SK-N-SH (cell line): ENCODE measurements around the gene AFG3L2. TPM values are rescaled to one million over a fixed set of nuclear protein-coding genes. Genes with fewer than 3 reads are reported as not detected.

Experiments
- CTCF ChIA-PET: fragments of 300-600, 350-600 bp; formaldehyde crosslinking; extraction: SDS; loops from one replicate; lab custom pipeline; 2021; lab: Yijun Ruan, JAX
- POLR2A ChIA-PET: fragments of 350-600 bp; sonication (Branson Sonifier 250); formaldehyde crosslinking; extraction: SDS; loops from one replicate; lab custom pipeline; 2020; ENCODE audit warnings: antibody characterized with exemption, inconsistent platforms; lab: Yijun Ruan, JAX
- DNase-seq: peaks from one replicate; pipeline ENCODE4 v3.0.0; 2012
- H2AFZ ChIP-seq: fragments of 200-600 bp; sonication (generic); 2 replicates; pipeline ENCODE4 v1.8.1; 2016; ENCODE audit warnings: antibody characterized with exemption, mild to moderate bottlenecking, low read depth
- H3F3A ChIP-seq: fragments of 200-600 bp; sonication (generic); replicated peaks from 2 replicates; pipeline ENCODE3; 2016; ENCODE audit warnings: antibody characterized with exemption, mild to moderate bottlenecking; ENCODE audit not compliant: insufficient read depth
- H3K27ac ChIP-seq, 2 experiments: fragments of 200-500 bp in 1 of 2; fragments of 200-600 bp in 1 of 2; sonication (Bioruptor generic) in 1 of 2; sonication (generic), shearing (Covaris generic) in 1 of 2; 2 replicates each; pipeline versions ENCODE4 v1.5.1 to v1.6.1; 2014 to 2016; ENCODE audit warnings: low read depth in 2 of 2, inconsistent platforms in 1 of 2, low read length in 1 of 2, mild to moderate bottlenecking in 1 of 2, mixed read lengths in 1 of 2
- H3K27me3 ChIP-seq: fragments of 200-600 bp; sonication (generic), shearing (Covaris generic); 2 replicates; pipeline ENCODE4 v1.6.1; 2016; ENCODE audit warnings: mixed run types; ENCODE audit not compliant: insufficient read depth
- H3K36me3 ChIP-seq, 2 experiments: fragments of 200-500 bp in 1 of 2; fragments of 200-600 bp in 1 of 2; sonication (Bioruptor generic) in 1 of 2; sonication (generic) in 1 of 2; replicated peaks in 1 of 2; 2 replicates each; pipeline versions ENCODE3 to v1.5.1; 2014 to 2016; ENCODE audit warnings: low read length in 1 of 2, mild to moderate bottlenecking in 1 of 2; ENCODE audit not compliant: insufficient read depth in 2 of 2, control insufficient read depth in 1 of 2
- H3K4me1 ChIP-seq, 2 experiments: fragments of 200-500 bp in 1 of 2; fragments of 200-600 bp in 1 of 2; sonication (Bioruptor generic) in 1 of 2; sonication (generic), shearing (Covaris generic) in 1 of 2; 2 replicates each; pipeline versions ENCODE4 v1.5.1 to v1.6.1; 2014 to 2016; ENCODE audit warnings: low read depth in 1 of 2, low read length in 1 of 2, mixed run types in 1 of 2; ENCODE audit not compliant: insufficient read depth in 2 of 2, control insufficient read depth in 1 of 2
- H3K4me2 ChIP-seq: fragments of 200-600 bp; sonication (generic), shearing (Covaris generic); 2 replicates; pipeline ENCODE4 v1.6.1; 2017; ENCODE audit warnings: mixed run types
- H3K4me3 ChIP-seq, 2 experiments: fragments of 200-500 bp in 1 of 2; fragments of 200-600 bp in 1 of 2; sonication (Bioruptor generic) in 1 of 2; sonication (generic), shearing (Covaris generic) in 1 of 2; 2 replicates each; pipeline versions ENCODE4 v1.5.1 to v1.8.1; 2014 to 2016; ENCODE audit warnings: low read depth in 2 of 2, inconsistent platforms in 1 of 2, low read length in 1 of 2, mild to moderate bottlenecking in 1 of 2, mixed read lengths in 1 of 2, moderate library complexity in 1 of 2
- H3K79me2 ChIP-seq: fragments of 200-600 bp; sonication (generic); 2 replicates; pipeline ENCODE4 v1.8.1; 2017; ENCODE audit warnings: mild to moderate bottlenecking; ENCODE audit not compliant: insufficient read depth
- H3K9ac ChIP-seq: fragments of 200-600 bp; sonication (generic); 2 replicates; pipeline ENCODE4 v1.6.1; 2017; ENCODE audit warnings: mixed run types
- H3K9me2 ChIP-seq: fragments of 200-600 bp; sonication (generic); 2 replicates; pipeline ENCODE4 v1.6.1; 2017; ENCODE audit warnings: mixed run types
- H3K9me3 ChIP-seq: fragments of 200-600 bp; sonication (generic); 2 replicates; pipeline ENCODE4 v1.6.1; 2017; ENCODE audit warnings: mixed run types, mild to moderate bottlenecking, moderate library complexity
- H4K20me1 ChIP-seq: fragments of 200-600 bp; sonication (generic); 2 replicates; pipeline ENCODE4 v1.6.1; 2017; ENCODE audit warnings: mild to moderate bottlenecking, mixed run types; ENCODE audit not compliant: insufficient read depth
- EZH2phosphoT487 ChIP-seq: fragments of 200-600 bp; sonication (generic); IDR thresholded peaks from 2 replicates; pipeline ENCODE4 v1.6.1; 2017; ENCODE audit warnings: low read depth, mixed run types, mild to moderate bottlenecking, antibody characterized with exemption, moderate library complexity, borderline replicate concordance
- FOSL2 ChIP-seq: IDR thresholded peaks from 2 replicates; pipeline ENCODE4 v1.4.0; 2012; ENCODE audit warnings: low read depth, mild to moderate bottlenecking, moderate library complexity, borderline replicate concordance
- FOXJ3 ChIP-seq: sonication (generic); formaldehyde crosslinking; IDR thresholded peaks from 2 replicates; pipeline ENCODE4 v1.5.1; 2020; ENCODE audit warnings: mild to moderate bottlenecking, missing genetic modification reagents
- FOXM1 ChIP-seq: IDR thresholded peaks from 2 replicates; pipeline ENCODE4 v1.4.0; 2012; ENCODE audit warnings: low read depth, mild to moderate bottlenecking
- GABPA ChIP-seq: IDR thresholded peaks from 2 replicates; pipeline ENCODE4 v1.4.0; 2012; ENCODE audit warnings: low read depth, mild to moderate bottlenecking
- IRF3 ChIP-seq: fragments of 150-350 bp; IDR thresholded peaks from 2 replicates; pipeline ENCODE4 v1.6.1; 2016; ENCODE audit warnings: mild to moderate bottlenecking, low read depth, low read length
- JUND ChIP-seq: IDR thresholded peaks from 2 replicates; pipeline ENCODE4 v1.4.0; 2012
- MAX ChIP-seq: IDR thresholded peaks from 2 replicates; pipeline ENCODE4 v1.4.0; 2012; ENCODE audit warnings: low read depth
- MEF2A ChIP-seq: IDR thresholded peaks from 2 replicates; pipeline ENCODE4 v1.4.0; 2012; ENCODE audit warnings: low read depth, borderline replicate concordance
- NRF1 ChIP-seq: IDR thresholded peaks from 2 replicates; pipeline ENCODE4 v1.6.1; 2012; ENCODE audit warnings: low read depth, mild to moderate bottlenecking, low read length
- RAD21 ChIP-seq: IDR thresholded peaks from 2 replicates; pipeline ENCODE4 v1.6.1; 2012; ENCODE audit warnings: mild to moderate bottlenecking, low read length
- RCOR1 ChIP-seq: fragments of 150-350 bp; IDR thresholded peaks from 2 replicates; pipeline ENCODE4 v1.6.1; 2017; ENCODE audit warnings: antibody characterized with exemption, low read length
- REST ChIP-seq: IDR thresholded peaks from 2 replicates; pipeline ENCODE4 v1.6.1; 2012; ENCODE audit warnings: mild to moderate bottlenecking, low read depth, low read length, moderate library complexity
- SIN3A ChIP-seq: IDR thresholded peaks from 2 replicates; pipeline ENCODE4 v1.6.1; 2012; ENCODE audit warnings: low read depth, mild to moderate bottlenecking, low read length, moderate library complexity, borderline replicate concordance
- TEAD4 ChIP-seq: IDR thresholded peaks from 2 replicates; pipeline ENCODE4 v1.4.0; 2012; ENCODE audit warnings: mild to moderate bottlenecking, borderline replicate concordance; ENCODE audit not compliant: insufficient read depth
- USF2 ChIP-seq: fragments of 150-350 bp; IDR thresholded peaks from 2 replicates; pipeline ENCODE4 v1.6.1; 2017; ENCODE audit warnings: antibody characterized with exemption, low read length, low read depth, borderline replicate concordance
- ZBTB33 ChIP-seq: IDR thresholded peaks from 2 replicates; pipeline ENCODE4 v1.4.0; 2012; ENCODE audit warnings: low read depth, borderline replicate concordance
- WGBS: methylation state at CpG from one replicate; pipeline ENCODE4 v1.1.6; 2017; ENCODE audit warnings: low lambda C conversion rate; 5-methylcytosine and 5-hydroxymethylcytosine counted together
- polyA plus RNA-seq, 3 experiments: library from polyadenylated mRNA; depleted of rRNA; stranded (reverse); fragments of >200 nt; gene quantifications; 2 replicates each; pipeline ENCODE4 v1.2.3, GENCODE V29; 2012

Gene AFG3L2
- polyA plus RNA-seq, 1 of the 3 experiments (the other 2 are of a cell fraction): 26.0 TPM

GRCh38 chr18:12416098-12416729 lies 39.2 kb upstream of the AFG3L2 start:
- Histone ChIP-seq H3K27me3 (no peaks in the 10 kb centered on the region), H3K27ac (no peak overlapping the region)
- TF ChIP-seq FOXJ3 (CRISPR knock-in tag) (no peak), USF2 (no peak), RAD21 (no peak), JUND (no peak), IRF3 (no peak), FOXM1 (no peak), RCOR1 (no peak)
- TF ChIP-seq, all 33 proteins: peak for 0
- no peaks in the 10 kb centered on the region for H3K9me2 ChIP-seq
- H3K4me3 ChIP-seq: no peak overlapping the region
- no peak overlapping the region for H3K9ac ChIP-seq
- H3K4me2 ChIP-seq: no peak overlapping the region
- H3K36me3 ChIP-seq: no peaks in the 10 kb centered on the region
- DNase-seq: no peak
- ChIA-PET CTCF (no interaction called here), POLR2A (no interaction called here)
- no peak overlapping the region for H2AFZ ChIP-seq
- H3F3A ChIP-seq: peaks cover 9% of the 10 kb centered on the region
- H3K9me3 ChIP-seq: no peaks in the 10 kb centered on the region
- H3K79me2 ChIP-seq: peaks cover 48% of the 10 kb centered on the region
- 96% methylated on average over 5 of the region's 5 CpGs for WGBS
- H4K20me1 ChIP-seq: no peaks in the 10 kb centered on the region
- peaks cover 0 to 7% of the 10 kb centered on the region in 2 experiments; a peak in 1 of 4 replicates for H3K4me1 ChIP-seq

- H3K4me1 ChIP-seq: peaks cover 11 to 14% of the 10 kb centered on the region in 2 experiments; a peak in 2 of 4 replicates
- no peak overlapping the region for H2AFZ ChIP-seq
- H3K9ac ChIP-seq: no peak overlapping the region
- DNase-seq: no peak
- peaks cover 0 to 5% of the 10 kb centered on the region in 2 experiments for H3K36me3 ChIP-seq
- ChIA-PET CTCF (interaction anchor here (1.6 kb wide), 1 partner anchor 11 kb away, joined by 6 read pairs; no protein-coding TSS in a partner anchor), POLR2A (no interaction called here)
- no peak overlapping the region for H3K27ac ChIP-seq
- H3K79me2 ChIP-seq: peaks cover 75% of the 10 kb centered on the region
- H3K27me3 ChIP-seq: no peaks in the 10 kb centered on the region
- 0 out of 2 replicates have a peak, but pooled peaks cover 3% of the 10 kb centered on the region for H4K20me1 ChIP-seq
- no peaks in the 10 kb centered on the region for H3K9me2 ChIP-seq
- TF ChIP-seq ZBTB33 (no peak), SIN3A (no peak), MEF2A (no peak), REST (no peak), NRF1 (no peak), RCOR1 (no peak), EZH2phosphoT487 (no peak), FOXJ3 (CRISPR knock-in tag) (no peak), FOSL2 (no peak), TEAD4 (no peak), GABPA (no peak), MAX (no peak)
- no peaks in the 10 kb centered on the region for H3K9me3 ChIP-seq
- WGBS: 91% methylated on average over 3 of the region's 3 CpGs
- no peak overlapping the region for H3K4me2 ChIP-seq
- no peaks in the 10 kb centered on the region for H3F3A ChIP-seq
- H3K4me3 ChIP-seq: no peak overlapping the region
Observed at GRCh38 chr18:12411456-12411855, 34.4 kb upstream of the AFG3L2 start.
